NCI-H1417 treated with DMSO at 0.1 percent for 48 hours (cell line): ENCODE measurements around the gene RBM20.
"Not testable (repeated sequence)": the region's sequence is repeated elsewhere in the genome, so short reads cannot be mapped to it uniquely, and the experiment has no call there.

Source experiments
- DNase-seq: peaks from one replicate; lab custom pipeline; 2025; lab: John Stamatoyannopoulos, UW

Gene RBM20

DNA sequence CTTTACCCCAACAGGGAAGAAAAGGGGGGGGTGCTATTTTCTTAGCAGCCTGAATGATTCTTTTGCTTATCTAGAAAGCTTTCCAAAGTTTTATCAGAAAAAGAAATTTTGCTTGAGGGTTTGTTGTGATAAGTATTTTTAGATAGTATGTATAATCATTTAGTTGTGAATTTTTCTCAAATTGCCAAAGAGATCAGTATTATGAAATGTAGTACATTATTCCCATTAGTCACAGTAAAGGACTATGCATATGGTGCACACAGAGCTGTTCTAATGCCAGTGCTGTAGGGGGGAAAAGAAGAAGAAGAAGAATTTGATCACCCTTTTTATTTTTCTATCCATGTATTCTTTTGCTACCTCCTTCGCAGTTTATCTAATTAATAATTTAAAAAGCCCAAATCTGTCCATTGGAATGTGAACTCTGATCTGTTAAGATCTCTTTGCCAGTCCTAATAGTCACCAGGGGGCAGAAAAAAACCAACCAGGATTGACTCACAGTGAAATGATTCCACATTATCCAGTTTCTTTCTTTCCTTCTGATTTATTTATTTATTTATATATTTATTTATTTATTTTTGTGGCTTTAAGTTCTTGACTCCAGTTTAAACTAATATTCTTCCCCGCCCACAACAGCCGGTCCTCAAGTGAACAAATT, 4.7 kb downstream of the RBM20 start:
- DNase-seq, result no peak

- no peak for DNase-seq
Measured at GRCh38 chr10:110649347-110650264, 5.5 kb downstream of the RBM20 start.

DNA sequence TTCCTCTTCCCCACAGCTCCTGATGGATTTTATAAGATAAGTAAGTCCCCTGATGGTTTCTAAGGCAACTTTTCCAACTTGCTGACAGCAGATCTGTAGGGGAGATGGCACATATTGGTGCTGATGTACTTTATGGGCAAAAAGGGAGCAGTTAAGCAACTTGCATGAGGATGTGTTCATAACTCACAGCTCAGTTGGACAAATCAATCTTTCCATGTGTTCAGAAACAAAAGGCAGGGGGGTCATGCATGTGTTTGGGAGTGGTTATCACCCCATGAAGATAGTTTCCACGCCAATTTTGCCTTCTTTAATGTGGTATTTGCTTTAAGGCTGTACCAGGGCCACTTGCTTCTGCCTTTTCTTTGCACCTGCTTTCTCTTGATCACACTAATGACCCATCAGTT, 6.1 kb downstream of the RBM20 start:
- no peak for DNase-seq

- DNase-seq, result no peak
Measured at GRCh38 chr10:110651044-110651958, 7.2 kb downstream of the RBM20 start.

GRCh38 chr10:110652475-110653118, 8.5 kb downstream of the RBM20 start:
- DNase-seq, result no peak

DNA sequence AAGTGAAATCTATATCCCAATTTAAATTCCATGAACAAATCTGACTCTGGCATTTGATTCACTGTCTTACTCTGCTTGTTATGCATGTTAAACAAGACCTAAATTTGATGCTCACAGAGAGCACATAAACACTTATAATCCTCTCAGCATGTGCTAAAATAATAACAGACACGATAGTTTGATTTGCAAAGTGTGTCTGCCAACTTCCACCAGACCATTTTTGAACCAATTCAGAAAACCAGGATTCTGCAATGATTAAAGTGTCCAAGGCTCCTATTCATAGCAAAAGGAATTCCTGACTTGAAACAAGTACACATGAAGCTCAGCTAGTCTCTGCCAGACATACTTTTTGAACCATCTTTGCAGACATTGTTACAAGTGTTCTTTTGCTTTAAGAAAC, 11.2 kb downstream of the RBM20 start:
- DNase-seq, result no peak

- DNase-seq, result no peak
Measured at GRCh38 chr10:110656612-110657011, 12.5 kb downstream of the RBM20 start.

DNA sequence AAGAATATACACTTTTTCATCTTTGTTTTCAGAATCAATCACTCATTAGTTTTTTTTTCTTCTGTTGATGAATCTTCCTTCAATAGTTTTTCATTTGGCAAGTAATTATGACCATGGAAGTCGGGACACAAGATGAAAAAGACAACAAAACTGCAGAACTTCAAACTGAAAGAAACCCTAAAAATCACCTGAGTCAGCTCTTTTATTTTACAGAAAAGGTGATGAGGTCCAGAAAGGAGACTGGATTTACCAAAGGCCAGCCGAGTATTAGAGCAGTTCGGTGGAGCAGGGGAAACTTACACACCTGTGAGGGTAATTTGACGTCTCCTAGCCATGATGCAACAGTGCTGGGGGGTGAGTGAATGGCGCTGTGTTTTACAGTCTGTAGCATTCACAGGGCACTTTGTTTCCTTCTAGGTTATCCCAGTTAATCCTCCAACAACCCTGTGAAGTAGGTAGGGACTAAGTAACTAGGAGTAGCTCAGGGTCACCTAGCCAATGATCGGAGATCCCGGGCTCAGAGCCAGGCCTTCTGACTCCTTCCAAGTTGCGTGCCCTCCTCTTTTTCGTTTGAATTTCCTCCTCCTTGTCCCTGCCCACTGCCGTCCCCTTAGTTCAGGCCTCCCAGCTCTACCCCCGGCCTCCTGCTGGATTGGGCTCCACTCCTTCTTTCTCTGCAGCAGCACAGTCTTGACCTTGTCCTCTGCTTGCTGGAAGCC, 14.0 kb downstream of the RBM20 start:
- DNase-seq, result no peak

DNA sequence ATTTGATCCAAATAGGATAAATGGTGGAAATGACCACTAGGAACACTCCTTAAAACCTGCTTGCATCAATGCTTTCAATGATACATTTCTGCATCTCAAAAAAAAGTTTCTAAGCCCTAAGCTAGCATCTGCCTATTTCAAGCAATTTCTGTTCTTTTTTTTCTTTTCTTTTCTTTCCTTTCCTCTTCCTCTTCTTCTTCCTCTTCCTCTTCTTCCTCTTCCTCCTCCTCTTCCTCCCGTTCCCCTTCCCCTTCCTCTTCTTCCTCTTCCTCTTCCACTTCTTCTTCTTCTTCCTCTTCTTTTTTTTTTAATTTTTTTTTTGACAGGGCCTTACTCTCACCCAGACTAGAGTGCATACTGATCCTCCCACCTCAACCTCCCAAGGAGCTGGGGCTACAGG, 15.4 kb downstream of the RBM20 start:
- no peak for DNase-seq

GRCh38 chr10:110660289-110660688, 16.2 kb downstream of the RBM20 start:
- DNase-seq, result not testable (repeated sequence)

- DNase-seq, result no peak
Measured at GRCh38 chr10:110661292-110661691, 17.2 kb downstream of the RBM20 start.

DNA sequence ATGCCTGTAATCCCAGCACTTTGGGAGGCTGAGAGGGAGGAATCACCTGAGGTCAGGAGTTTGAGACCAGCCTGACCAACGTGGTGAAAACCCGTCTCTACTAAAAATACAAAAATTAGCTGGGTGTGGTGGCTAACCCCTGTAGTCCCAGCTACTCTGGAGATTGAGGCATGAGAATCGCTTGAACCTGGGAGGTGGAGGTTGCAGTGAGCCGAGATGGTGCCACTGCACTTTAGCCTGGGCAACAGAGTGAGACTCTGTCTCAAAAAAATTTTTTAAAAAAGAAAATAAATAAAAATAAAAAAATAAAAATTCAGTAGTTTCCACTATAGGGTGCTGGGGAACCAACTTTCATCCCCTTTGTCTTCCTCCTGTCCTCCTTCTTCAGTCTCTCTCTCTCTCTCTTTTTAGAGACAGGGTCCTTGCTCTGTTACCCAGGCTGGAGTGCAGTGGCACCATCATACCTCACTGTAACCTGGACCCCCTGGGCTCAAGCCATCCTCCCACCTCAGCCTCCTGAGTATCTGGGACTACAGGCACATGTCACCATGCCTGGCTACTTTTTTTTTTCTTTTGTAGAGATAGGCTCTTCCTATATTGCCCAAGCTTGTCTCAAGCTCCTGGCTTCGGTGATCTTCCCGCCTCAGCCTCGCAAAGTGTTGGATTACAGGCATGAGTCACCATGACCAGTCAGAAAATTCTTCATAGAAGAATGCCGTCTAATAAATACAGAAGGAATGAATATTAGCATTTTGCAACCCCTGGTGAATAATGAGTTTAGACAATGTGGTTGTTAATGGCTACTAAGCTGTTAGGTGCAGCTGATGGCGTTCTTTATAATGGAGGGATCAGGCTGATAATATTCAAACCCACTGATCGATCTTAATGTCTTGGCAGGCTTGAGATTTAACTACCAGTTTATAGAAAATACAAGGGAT, 20.6 kb downstream of the RBM20 start:
- DNase-seq, result no peak

GRCh38 chr10:110666259-110666658, 22.1 kb downstream of the RBM20 start:
- DNase-seq, result not testable (repeated sequence)

- DNase-seq, result no peak
Measured at GRCh38 chr10:110666673-110667072, 22.5 kb downstream of the RBM20 start.

DNA sequence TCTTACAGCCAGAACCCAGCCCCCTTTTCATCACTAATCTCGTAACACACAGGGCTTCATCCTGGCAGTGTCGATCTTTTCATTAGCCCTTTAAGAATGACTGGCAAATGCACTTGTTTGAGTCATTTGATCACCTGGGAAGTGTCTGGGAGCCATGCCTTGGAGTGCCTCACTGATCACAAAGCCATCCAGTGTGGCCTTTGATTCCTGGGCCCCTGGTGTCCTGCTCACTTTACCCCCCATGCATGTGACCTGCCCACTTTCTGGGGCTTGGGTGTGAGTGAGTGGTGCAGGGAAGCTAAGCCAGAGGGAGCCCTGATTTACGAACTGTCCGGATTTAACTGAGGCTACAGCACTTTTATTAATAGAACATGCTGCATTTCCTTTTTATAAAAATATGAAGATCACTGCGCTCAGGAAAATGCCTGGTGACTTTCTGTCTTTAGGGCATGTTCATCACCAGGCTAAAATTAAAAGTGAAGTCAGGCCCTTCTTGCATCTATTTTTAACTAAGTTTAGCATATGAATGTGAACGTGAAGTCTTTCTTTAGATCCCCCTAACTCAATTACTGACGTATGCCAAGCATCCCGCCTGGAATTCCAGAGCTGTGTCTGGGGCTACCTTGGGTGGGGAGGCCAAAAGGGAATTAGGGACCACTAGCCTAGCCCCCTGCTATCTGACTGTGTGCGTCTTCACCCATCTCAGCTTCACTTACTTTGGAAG, 23.6 kb downstream of the RBM20 start:
- DNase-seq, result no peak

GRCh38 chr10:110668443-110668842, 24.3 kb downstream of the RBM20 start:
- DNase-seq, result no peak

- no peak for DNase-seq
Measured at GRCh38 chr10:110670335-110670734, 26.2 kb downstream of the RBM20 start.

DNA sequence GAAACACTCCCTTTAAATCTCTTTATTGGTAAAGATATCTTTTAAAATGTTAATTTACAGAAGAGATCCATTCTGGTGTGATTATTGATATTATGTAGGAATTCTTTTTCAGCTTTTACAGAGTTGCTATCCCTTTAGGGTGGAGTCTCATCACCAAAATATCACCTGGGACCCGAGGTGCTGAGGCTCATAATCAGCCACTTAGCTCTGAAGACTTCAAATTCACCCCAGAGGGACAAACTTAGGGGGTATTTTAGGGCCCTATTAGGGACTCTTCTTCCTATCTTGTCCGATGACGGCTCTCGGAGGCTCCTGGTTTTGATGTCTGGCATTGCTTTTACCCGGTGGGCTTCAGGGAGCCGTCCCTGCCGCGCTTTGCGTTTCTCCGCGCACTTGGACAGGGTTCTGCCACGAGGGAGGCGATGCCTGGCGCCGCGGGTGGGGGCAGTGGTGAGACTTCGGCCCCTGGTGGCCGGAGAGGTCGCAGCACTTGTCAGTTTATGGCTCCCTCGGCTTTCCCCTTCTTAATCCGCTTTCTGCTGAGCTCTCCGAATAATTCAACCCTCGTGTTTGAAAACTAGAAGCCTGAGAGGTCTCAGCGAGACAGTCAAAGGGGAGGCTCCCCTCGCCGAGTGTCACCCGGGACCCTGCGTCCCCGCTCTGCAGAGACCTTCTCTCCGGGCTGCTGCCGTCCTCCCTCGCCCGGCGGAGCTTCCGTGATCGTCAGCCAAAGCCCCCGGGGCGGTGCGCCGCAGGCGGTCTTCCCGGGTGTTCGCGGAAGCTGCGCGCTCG, 27.8 kb downstream of the RBM20 start:
- DNase-seq, result no peak

DNA sequence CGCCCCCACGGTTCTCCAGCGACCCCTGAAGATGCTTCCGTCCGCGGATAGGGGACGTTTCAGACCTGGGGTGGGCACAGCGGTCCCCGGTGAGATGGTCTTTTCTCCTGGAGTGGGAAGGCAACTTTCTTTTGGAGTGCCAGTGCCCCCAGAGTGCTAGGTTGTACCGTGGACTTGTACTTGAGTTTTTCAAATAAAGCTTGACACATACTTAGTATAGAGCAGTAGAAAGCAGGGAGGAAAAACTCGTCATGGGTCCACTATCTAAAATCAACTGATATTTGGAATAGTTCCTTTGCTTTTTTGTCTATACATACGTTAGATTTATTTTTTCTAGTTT, 28.4 kb downstream of the RBM20 start:
- DNase-seq, result no peak
